ENCODE data around the gene CBLB.

The CBLB gene

GRCh38 chr3:105869861-105870755 lies 1.3 kb upstream of the CBLB start:
- no peak for DNase-seq

GRCh38 chr3:105869531-105869833 lies 670 bp upstream of the CBLB start:
- DNase-seq = no peak

GRCh38 chr3:105868431-105868741 lies 426 bp downstream of the CBLB start:
- peak; percentile 30 for DNase-seq

- DNase-seq = peak; percentile 29
Measured at GRCh38 chr3:105867712-105868430, 941 bp downstream of the CBLB start.

GRCh38 chr3:105866656-105867653 lies 1.9 kb downstream of the CBLB start:
- peak; percentile 60 for DNase-seq

- DNase-seq = no peak
Measured at GRCh38 chr3:105865867-105866350, 2.9 kb downstream of the CBLB start.

- no peak for DNase-seq
Measured at GRCh38 chr3:105865016-105865623, 3.7 kb downstream of the CBLB start.

GRCh38 chr3:105864212-105864611 lies 4.6 kb downstream of the CBLB start:
- DNase-seq = no peak

- DNase-seq = no peak
Measured at GRCh38 chr3:105863608-105864007, 5.2 kb downstream of the CBLB start.

GRCh38 chr3:105862217-105862616 lies 6.6 kb downstream of the CBLB start:
- peak; percentile 19 for DNase-seq

GRCh38 chr3:105860641-105861040 lies 8.2 kb downstream of the CBLB start:
- no peak for DNase-seq

GRCh38 chr3:105858017-105858416 lies 10.8 kb downstream of the CBLB start:
- no peak for DNase-seq

- DNase-seq = no peak
Measured at GRCh38 chr3:105857601-105858000, 11.2 kb downstream of the CBLB start.

- DNase-seq = no peak
Measured at GRCh38 chr3:105856605-105857004, 12.2 kb downstream of the CBLB start.

- DNase-seq = no peak
Measured at GRCh38 chr3:105853801-105854432, 14.9 kb downstream of the CBLB start.

- no peak for DNase-seq
Measured at GRCh38 chr3:105851582-105851981, 17.2 kb downstream of the CBLB start.

GRCh38 chr3:105851176-105851575 lies 17.6 kb downstream of the CBLB start:
- no peak for DNase-seq

GRCh38 chr3:105850593-105850992 lies 18.2 kb downstream of the CBLB start:
- no peak for DNase-seq

- no peak for DNase-seq
Measured at GRCh38 chr3:105848821-105849220, 20.0 kb downstream of the CBLB start.

GRCh38 chr3:105847865-105848264 lies 20.9 kb downstream of the CBLB start:
- DNase-seq = no peak

GRCh38 chr3:105847452-105847851 lies 21.4 kb downstream of the CBLB start:
- no peak for DNase-seq

- no peak for DNase-seq
Measured at GRCh38 chr3:105846809-105847208, 22.0 kb downstream of the CBLB start.

Data from CD4-positive, alpha-beta T cell treated with Interleukin-12 subunit alpha and Interleukin-12 subunit beta, for 1 hour (primary cell).